Activated naive CD4-positive, alpha-beta T cell treated with anti-CD3 and anti-CD28 coated beads, Interleukin-2, amount 50 U/mL, for 72 hours (primary cell): ENCODE measurements around the gene MSH5. TPM values are rescaled to one million over a fixed set of nuclear protein-coding genes. Genes with fewer than 3 reads are reported as not detected.
A peak's percentile ranks its signal among the peaks of the same experiment; 100 is the strongest.
"Not testable (repeated sequence)": the region's sequence is repeated elsewhere in the genome, so short reads cannot be mapped to it uniquely, and the experiment has no call there.

Experiments used
- ATAC-seq, 2 donors: fragments of 150-1000 bp; cut with Tn5 transposase; 2 replicates each; pipeline ENCODE4 v1.10.0; 2021; ENCODE audit warnings: mild to moderate bottlenecking in 2 of 2, moderate library complexity in 2 of 2
- DNase-seq, 2 donors: peaks; one replicate each; pipeline ENCODE4 v3.0.0; 2021 to 2022; ENCODE audit warnings: low spot score in 2 of 2
- H3K27ac Mint-ChIP-seq, 2 donors: one replicate each; pipeline ENCODE4 v1.8.0; 2022; ENCODE audit warnings: mild to moderate bottlenecking in 2 of 2, mixed read lengths in 2 of 2
- H3K36me3 Mint-ChIP-seq, 2 donors: one replicate each; pipeline ENCODE4 v1.8.0; 2022; ENCODE audit warnings: mixed read lengths in 2 of 2
- H3K9me3 Mint-ChIP-seq, 2 donors: one replicate each; pipeline ENCODE4 v1.8.0; 2022; ENCODE audit warnings: mixed read lengths in 2 of 2
- total RNA-seq, 2 donors: library from RNA; stranded (reverse); gene quantifications; one replicate each; pipeline ENCODE4 v1.2.3, GENCODE V29; 2022

Gene MSH5
- total RNA-seq, 2 donors from 2014 or later, result 116 to 158 TPM

DNA sequence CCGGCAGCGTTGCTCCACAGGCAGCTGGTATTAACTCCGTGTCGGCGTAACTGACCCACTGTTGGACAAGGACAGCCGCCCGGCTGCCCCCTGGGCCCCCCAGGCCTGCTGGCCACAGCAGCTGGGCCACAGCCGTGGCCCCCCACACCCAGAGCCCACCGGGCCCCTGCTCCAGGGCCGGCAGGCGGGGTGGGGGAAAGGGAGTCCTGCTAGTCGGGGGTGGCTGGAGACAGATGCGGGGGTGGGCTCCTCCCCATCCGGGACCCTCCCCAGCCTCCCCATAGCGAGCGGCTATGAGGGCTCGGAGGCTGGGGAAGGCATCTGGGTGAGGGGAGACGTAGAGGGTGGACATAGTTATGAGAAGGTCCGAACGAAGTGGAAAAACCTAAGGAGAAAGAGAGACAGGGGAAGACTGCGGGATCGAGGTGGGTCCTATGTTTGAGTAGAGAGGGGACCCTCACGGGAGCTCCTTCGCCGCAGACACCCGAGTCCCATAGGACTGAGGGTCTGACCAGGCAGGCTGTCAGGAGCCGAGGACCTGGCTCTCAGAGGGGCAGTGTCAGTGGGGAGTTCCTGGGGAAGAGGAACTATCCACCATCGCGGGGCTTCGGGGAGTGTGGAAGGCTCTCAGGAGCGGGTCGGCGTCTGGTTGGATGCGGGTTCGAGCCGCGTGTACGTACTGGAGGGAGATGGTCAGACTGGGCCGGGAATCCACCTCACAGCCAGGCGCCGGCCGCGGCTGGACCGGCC, 55.2 kb downstream of the MSH5 start:
- H3K9me3 Mint-ChIP-seq, result no peaks in the 10 kb centered on the region
- ATAC-seq (peak in 1 of 2 donors; percentile 1), DNase-seq (no peak)

DNA sequence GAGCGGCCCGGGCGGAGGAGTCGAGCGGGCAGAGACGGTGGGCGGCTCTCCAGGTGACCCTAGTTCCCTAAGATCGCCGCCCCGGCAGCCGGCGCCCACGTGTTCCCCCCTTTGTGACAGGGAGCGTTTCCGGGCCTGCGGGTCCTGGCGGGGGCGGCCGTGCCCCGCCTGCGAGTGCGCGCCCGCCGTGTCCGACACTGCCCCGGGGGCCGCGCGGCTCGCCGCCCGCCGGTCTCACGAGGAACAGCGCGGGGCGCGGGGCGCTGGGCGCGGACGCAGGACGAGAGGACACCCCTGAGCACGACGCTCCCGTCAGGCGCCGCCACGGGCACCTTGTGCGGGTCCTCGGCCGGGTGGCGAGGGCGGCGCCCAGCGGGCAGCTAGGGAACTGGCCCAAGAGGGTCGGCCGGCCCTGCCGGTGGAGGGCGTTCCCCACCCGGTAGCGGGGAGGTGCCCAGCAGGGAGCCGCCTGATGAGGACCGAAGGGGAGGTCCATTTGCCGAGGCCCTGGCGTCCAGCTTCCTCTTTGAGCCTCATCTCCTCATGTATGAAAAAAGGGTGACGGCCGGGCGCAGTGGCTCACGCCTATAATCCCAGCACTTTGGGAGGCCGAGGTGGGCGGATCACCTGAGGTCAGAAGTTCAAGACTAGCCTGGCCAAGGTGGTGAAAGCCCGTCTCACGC, 56.0 kb downstream of the MSH5 start, which contains the start of gene VARS1:
Gene VARS1, minus strand, starts transcription at position 137 of the 683 bp plus-strand sequence. CDS start 535 bp downstream, outside the sequence.
- H3K36me3 Mint-ChIP-seq, result peaks cover under 1 to 8% of the 10 kb centered on the region in 2 donors
- ATAC-seq, result peak; percentile 91 to 92
- no peaks in the 10 kb centered on the region for H3K9me3 Mint-ChIP-seq
- peak; percentile 87 to 92 for DNase-seq
- H3K27ac Mint-ChIP-seq, result peak within 1 kb of the TSS; percentile 91 to 100

More for the DNA sequence above, 55.2 kb downstream of the MSH5 start:
- peak overlapping the region; percentile 91 to 100 for H3K27ac Mint-ChIP-seq
- peaks cover 5 to 12% of the 10 kb centered on the region in 2 donors for H3K36me3 Mint-ChIP-seq

DNA sequence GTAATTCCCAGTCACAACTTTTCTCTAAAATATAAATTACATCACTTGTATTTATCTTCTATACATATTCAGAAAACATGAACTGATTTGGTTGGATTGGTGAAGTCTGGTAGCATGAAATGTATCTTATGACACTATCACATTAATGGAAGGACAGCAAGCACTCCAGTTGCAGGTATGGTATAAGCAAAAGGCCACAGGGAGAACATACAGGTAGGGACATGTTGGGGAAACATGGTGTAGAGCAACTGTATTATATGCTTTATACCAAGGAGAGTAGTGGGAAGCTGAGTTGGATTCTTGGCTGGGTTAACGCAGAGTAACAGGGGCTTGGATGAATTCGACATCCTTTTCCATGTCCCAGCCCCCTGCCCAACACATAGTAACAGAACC, 57.2 kb downstream of the MSH5 start:
- no peak for DNase-seq
- Mint-ChIP-seq H3K27ac (peak overlapping the region; percentile 13), H3K36me3 (peaks cover 0 to 12% of the 10 kb centered on the region in 2 donors), H3K9me3 (no peaks in the 10 kb centered on the region)
- ATAC-seq, result no peak

DNA sequence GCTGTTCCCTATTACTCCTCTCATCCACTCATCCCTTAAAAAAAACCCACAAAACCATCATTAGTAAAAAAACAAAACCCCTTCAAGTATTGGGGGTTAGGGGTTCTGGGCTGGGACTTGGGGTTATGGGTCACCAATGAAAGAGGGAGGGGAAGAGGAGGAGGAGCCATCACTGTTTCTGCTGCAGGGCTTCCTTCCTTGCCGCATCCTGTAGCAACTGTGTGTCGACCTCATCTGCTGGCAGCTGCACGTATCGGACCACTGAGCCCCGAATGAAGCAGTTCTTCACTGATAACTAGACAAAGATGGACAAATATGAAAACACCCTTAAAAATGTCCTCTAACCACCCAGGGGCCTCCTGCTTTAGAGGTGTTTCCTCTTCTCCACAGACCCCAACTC, 57.8 kb downstream of the MSH5 start:
- no peak for ATAC-seq

DNA sequence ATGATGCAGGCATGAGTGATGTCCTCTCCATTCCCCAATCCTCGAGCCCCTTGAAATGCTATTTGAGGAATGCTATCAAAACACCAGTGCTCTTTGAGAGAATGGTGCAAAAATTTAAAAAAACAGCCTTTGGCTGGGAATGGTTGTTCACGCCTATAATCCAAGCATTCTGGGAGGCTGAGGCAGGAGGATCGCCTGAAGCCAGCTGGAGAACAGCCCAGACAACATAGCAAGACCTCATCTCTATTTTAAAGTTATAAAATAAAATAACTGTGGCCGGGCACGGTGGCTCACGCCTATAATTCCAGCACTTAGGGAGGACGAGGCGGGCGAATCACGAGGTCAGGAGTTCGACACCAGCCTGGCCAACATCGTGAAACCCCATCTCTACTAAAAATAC, 60.0 kb downstream of the MSH5 start:
- H3K9me3 Mint-ChIP-seq, result no peaks in the 10 kb centered on the region
- peaks cover 0 to 19% of the 10 kb centered on the region in 2 donors for H3K36me3 Mint-ChIP-seq
- no peak for ATAC-seq

More for the DNA sequence above, 57.8 kb downstream of the MSH5 start:
- no peaks in the 10 kb centered on the region for H3K9me3 Mint-ChIP-seq
- no peak for DNase-seq
- peak overlapping the region; percentile 13 to 79 for H3K27ac Mint-ChIP-seq
- H3K36me3 Mint-ChIP-seq, result peaks cover 0 to 12% of the 10 kb centered on the region in 2 donors

DNA sequence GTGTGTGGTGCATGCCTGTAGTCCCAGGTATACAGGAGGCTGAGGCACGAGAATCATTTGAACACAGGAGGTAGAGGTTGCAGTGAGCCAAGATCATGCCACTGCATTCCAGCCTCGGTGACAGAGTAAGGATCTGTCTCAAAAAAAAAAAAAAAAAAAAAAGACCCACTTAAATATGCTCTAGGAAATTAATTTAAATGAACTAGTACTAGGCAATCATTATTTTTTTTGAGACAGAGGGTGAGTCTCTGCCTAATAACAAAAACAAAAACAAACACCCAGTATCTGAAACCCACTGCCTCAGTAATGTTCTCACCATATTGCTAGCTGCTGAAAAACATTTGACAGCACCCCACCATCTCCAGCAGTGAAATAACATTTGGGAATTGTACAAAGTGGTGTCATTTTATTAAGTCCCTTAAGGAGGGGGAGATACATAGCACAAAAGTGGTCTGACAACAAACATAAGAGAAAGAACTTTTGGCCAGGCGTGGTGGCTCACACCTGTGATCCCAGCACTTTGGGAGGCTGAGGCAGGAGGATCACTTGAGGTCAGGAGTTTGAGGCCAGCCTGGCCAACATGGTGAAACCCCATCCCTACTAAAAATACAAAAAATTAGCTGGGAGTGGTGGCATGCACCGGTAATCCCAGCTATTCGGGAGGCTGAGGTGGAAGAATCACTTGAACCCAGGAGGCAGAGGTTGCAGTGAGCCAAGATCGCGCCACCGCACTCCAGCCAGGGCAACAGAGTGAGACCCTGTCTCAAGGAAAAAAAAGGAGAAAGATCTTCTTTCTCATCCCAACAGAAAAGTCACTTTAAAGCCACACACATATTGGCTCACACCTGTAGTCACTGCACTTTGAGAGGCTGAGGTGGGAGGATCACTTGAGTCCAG, 61.5 kb downstream of the MSH5 start:
- H3K9me3 Mint-ChIP-seq, DNase-seq, H3K27ac Mint-ChIP-seq, ATAC-seq: not testable (repeated sequence)
- H3K36me3 Mint-ChIP-seq, result peaks cover 6 to 19% of the 10 kb centered on the region in 2 donors

More for the DNA sequence above, 60.0 kb downstream of the MSH5 start:
- H3K27ac Mint-ChIP-seq, result no peak overlapping the region
- no peak for DNase-seq

DNA sequence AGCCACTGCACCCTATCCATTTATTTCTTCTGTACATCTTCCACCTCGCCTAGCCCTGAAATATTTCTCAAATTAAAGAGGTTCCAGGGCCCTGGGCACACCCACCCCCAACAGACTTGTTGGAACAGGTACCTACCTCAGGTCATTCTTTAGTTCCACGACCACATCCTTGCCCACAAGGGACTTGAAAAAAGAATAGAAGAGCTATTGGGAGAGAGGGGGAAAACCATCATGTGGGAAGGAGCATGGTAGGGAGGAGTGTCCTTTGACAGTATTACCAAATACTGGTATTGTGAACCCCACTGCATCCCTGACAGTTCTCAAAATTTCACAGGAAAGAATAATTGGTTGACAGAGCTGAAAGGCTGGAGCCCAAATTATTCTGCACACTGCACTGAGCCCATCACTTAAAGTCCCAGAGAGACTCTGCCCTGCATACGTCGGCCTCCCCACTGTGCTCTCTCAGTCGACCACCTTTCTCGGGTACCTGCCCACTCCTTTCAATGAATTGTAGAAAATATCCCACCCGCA, 66.2 kb downstream of the MSH5 start:
- H3K27ac Mint-ChIP-seq, result peak overlapping the region; percentile 95 to 96
- DNase-seq (no peak), ATAC-seq (peak; percentile 12 to 13)
- H3K9me3 Mint-ChIP-seq, result no peaks in the 10 kb centered on the region
- peaks cover 11 to 22% of the 10 kb centered on the region in 2 donors for H3K36me3 Mint-ChIP-seq

DNA sequence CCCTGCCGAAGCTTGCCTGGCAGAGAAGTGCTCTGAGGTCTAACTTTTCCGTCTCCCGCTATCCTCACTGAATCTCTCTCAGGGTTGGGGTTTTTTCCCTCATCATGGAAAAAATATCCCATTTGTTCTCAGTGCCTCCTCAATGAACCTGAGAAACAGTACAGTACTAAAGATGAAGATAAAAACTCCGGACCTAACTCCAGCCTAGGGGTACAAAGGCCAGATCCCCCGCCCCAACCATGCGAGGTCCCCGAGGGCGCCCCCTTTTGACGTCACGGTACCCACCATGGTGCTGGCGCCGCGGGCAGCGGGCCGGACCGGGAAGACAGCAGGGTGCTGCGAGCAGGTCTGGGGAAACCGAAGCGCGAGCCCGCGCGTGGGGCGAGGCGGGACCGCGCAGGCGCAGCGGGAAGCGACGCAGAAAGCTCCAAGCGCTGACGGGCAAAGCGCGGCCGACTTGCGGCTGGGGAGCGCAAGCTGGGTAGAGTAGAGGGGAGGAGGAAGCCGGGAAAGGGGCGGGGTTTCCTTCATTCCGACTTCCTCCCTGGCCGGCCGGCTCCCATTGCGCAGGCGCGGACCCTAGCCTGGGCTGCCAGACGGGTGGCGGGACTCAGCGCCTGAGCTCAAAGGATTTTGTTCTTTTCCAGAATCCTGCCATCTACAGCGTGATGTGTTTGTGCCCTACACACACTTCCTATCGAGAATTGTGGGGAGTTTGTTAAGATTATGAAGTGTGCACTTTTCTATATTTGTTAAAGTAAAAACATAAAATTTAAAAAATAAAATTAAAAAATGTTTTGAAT, 66.9 kb downstream of the MSH5 start, which contains the start of gene LSM2:
Gene LSM2, minus strand, starts transcription at position 497 of the 803 bp plus-strand sequence. Its CDS starts 209 bp downstream, at position 288.
- ATAC-seq (peak; percentile 99), DNase-seq (peak; percentile 98 to 99)
- no peaks in the 10 kb centered on the region for H3K9me3 Mint-ChIP-seq

DNA sequence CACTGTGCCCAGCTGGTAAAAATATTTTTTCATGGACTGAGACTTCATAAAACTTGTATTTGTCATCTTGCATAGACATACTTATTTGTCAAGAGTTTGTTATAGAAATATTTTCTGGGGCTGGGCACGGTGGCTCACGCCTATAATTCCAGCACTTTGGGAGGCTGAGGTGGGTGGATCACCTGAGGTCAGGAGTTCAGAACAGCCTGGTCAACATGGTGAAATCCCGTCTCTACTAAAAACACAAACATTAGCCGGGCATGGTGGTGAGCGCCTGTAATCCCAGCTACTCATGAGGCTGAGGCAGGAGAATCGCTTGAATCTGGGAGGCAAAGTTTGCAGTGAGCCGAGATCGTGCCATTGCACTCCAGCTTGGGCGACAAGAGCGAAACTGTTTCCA, 68.8 kb downstream of the MSH5 start:
- ATAC-seq, result not testable (repeated sequence)
- peaks cover 11% of the 10 kb centered on the region in 2 donors for H3K36me3 Mint-ChIP-seq

More for the DNA sequence above, 66.9 kb downstream of the MSH5 start, which contains the start of gene LSM2:
- H3K36me3 Mint-ChIP-seq, result peaks cover 11 to 17% of the 10 kb centered on the region in 2 donors
- H3K27ac Mint-ChIP-seq, result peak within 1 kb of the TSS; percentile 95 to 96

DNA sequence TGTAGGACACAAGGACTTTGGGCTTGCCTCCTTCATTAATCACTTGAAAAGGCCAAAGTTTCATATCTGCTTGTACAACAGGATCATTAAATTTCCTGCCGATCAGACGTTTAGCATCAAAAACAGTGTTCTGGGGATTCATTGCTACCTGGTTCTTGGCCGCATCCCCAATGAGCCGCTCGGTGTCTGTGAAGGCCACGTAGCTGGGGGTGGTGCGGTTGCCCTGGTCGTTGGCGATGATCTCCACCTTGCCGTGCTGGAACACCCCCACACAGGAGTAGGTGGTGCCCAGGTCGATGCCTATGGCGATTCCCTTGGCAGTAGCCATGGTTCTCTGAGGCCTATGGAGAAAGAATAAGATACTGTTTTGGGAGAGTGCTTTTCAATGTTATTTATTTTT, 71.8 kb downstream of the MSH5 start:
- no peak for DNase-seq
- no peaks in the 10 kb centered on the region for H3K9me3 Mint-ChIP-seq
- no peak for ATAC-seq
- peaks cover under 1 to 13% of the 10 kb centered on the region in 2 donors for H3K36me3 Mint-ChIP-seq
- peak overlapping the region in 1 of 2 donors; percentile 98 for H3K27ac Mint-ChIP-seq

More for the DNA sequence above, 68.8 kb downstream of the MSH5 start:
- not testable (repeated sequence) for H3K27ac Mint-ChIP-seq, H3K9me3 Mint-ChIP-seq, DNase-seq

Other genes starting within 250 kb of the MSH5 start
- gene MICB, start 241.9 kb upstream of the MSH5 start, total RNA-seq, result 10 to 100 TPM; 20.3 to 35.2 TPM
- not detected for gene MCCD1, start 211.0 kb upstream of the MSH5 start, total RNA-seq
- gene DDX39B, start 198.0 kb upstream of the MSH5 start, total RNA-seq, result 100 to 1,000 TPM; 569 to 658 TPM
- gene ATP6V1G2, start 193.4 kb upstream of the MSH5 start, total RNA-seq, result 1 to 10 TPM; 4.1 to 7.4 TPM
- gene NFKBIL1, start 192.4 kb upstream of the MSH5 start, total RNA-seq, result 10 to 100 TPM; 19.4 to 39.7 TPM
- 1,000 to 10,000 TPM in 1 of 2 donors, 100 to 1,000 TPM in 1; 266 to 1,366 TPM for gene LTA, start 167.7 kb upstream of the MSH5 start, total RNA-seq
- gene TNF, start 164.4 kb upstream of the MSH5 start, total RNA-seq, result 100 to 1,000 TPM in 1 of 2 donors, 10 to 100 TPM in 1; 52.0 to 250 TPM
- gene LTB, start 157.6 kb upstream of the MSH5 start, total RNA-seq, result 100 to 1,000 TPM in 1 of 2 donors, 10 to 100 TPM in 1; 89.3 to 294 TPM
- gene LST1, start 153.7 kb upstream of the MSH5 start, total RNA-seq, result 10 to 100 TPM; 18.2 to 21.6 TPM
- 10 to 100 TPM; 12.7 to 17.2 TPM for gene NCR3, start 147.0 kb upstream of the MSH5 start, total RNA-seq
- 100 to 1,000 TPM in 1 of 2 donors, 10 to 100 TPM in 1; 43.9 to 117 TPM for gene AIF1, start 124.8 kb upstream of the MSH5 start, total RNA-seq
- gene PRRC2A, start 119.3 kb upstream of the MSH5 start, total RNA-seq, result 100 to 1,000 TPM; 253 to 336 TPM
- gene BAG6, start 87.3 kb upstream of the MSH5 start, total RNA-seq, result 100 to 1,000 TPM; 286 to 303 TPM
- gene APOM, start 84.1 kb upstream of the MSH5 start, total RNA-seq, result 1 to 10 TPM; 2.6 to 2.7 TPM
- 10 to 100 TPM; 15.0 to 16.4 TPM for gene C6orf47, start 79.2 kb upstream of the MSH5 start, total RNA-seq
- gene GPANK1, start 75.0 kb upstream of the MSH5 start, total RNA-seq, result 10 to 100 TPM; 36.2 to 39.0 TPM
- 100 to 1,000 TPM; 242 to 251 TPM for gene CSNK2B, start 73.9 kb upstream of the MSH5 start, total RNA-seq
- gene LY6G5B, start 70.0 kb upstream of the MSH5 start, total RNA-seq, result 10 to 100 TPM; 23.4 to 26.5 TPM
- gene LY6G5C, start 58.9 kb upstream of the MSH5 start, total RNA-seq, result 1 to 10 TPM; 1.8 to 4.1 TPM
- 10 to 100 TPM; 33.1 to 46.8 TPM for gene ABHD16A, start 36.7 kb upstream of the MSH5 start, total RNA-seq
- not detected for gene LY6G6F, start 33.1 kb upstream of the MSH5 start, total RNA-seq
- gene LY6G6D, start 24.7 kb upstream of the MSH5 start, total RNA-seq, result not detected
- not detected for gene LY6G6C, start 18.3 kb upstream of the MSH5 start, total RNA-seq
- gene MPIG6B, start 16.6 kb upstream of the MSH5 start, total RNA-seq, result not detected
- 10 to 100 TPM in 1 of 2 donors, 1 to 10 TPM in 1; 6.7 to 42.6 TPM for gene DDAH2, start 10.7 kb upstream of the MSH5 start, total RNA-seq
- 100 to 1,000 TPM; 440 to 455 TPM for gene CLIC1, start 3.5 kb upstream of the MSH5 start, total RNA-seq
- 10 to 100 TPM; 13.3 to 21.3 TPM for gene SAPCD1, start 22.7 kb downstream of the MSH5 start, total RNA-seq
- 1 to 10 TPM in 1 of 2 donors, under 1 TPM in 1; 0.68 to 2.6 TPM for gene VWA7, start 37.3 kb downstream of the MSH5 start, total RNA-seq
- gene VARS1, start 55.7 kb downstream of the MSH5 start, total RNA-seq, result 100 to 1,000 TPM in 1 of 2 donors, 10 to 100 TPM in 1; 57.7 to 127 TPM
- gene LSM2, start 67.0 kb downstream of the MSH5 start, total RNA-seq, result 100 to 1,000 TPM; 150 to 173 TPM
- gene HSPA1L, start 75.3 kb downstream of the MSH5 start, total RNA-seq, result 1 to 10 TPM; 2.3 to 2.8 TPM
- gene HSPA1A, start 75.5 kb downstream of the MSH5 start, total RNA-seq, result 10 to 100 TPM; 55.1 to 79.8 TPM
- 100 to 1,000 TPM in 1 of 2 donors, 10 to 100 TPM in 1; 53.8 to 171 TPM for gene HSPA1B, start 87.7 kb downstream of the MSH5 start, total RNA-seq
- gene NEU1, start 122.8 kb downstream of the MSH5 start, total RNA-seq, result 10 to 100 TPM; 18.6 to 48.8 TPM
- gene SLC44A4, start 139.0 kb downstream of the MSH5 start, total RNA-seq, result under 1 TPM in 1 of 2 donors, not detected in 1; 0.29 TPM
- 10 to 100 TPM; 40.1 to 58.5 TPM for gene EHMT2, start 157.7 kb downstream of the MSH5 start, total RNA-seq
- 1 to 10 TPM; 1.3 to 2.4 TPM for gene ZBTB12, start 162.1 kb downstream of the MSH5 start, total RNA-seq
- gene C2, start 187.7 kb downstream of the MSH5 start, total RNA-seq, result 1 to 10 TPM in 1 of 2 donors, under 1 TPM in 1; 0.53 to 5.2 TPM
- 1 to 10 TPM; 1.9 to 3.6 TPM for gene CFB, start 206.1 kb downstream of the MSH5 start, total RNA-seq
- gene NELFE, start 219.0 kb downstream of the MSH5 start, total RNA-seq, result 10 to 100 TPM; 69.7 to 70.9 TPM
- 100 to 1,000 TPM in 1 of 2 donors, 10 to 100 TPM in 1; 91.8 to 115 TPM for gene SKIC2, start 219.2 kb downstream of the MSH5 start, total RNA-seq
- gene DXO, start 232.1 kb downstream of the MSH5 start, total RNA-seq, result 10 to 100 TPM; 16.2 to 18.5 TPM
- 1 to 10 TPM; 4.1 to 8.1 TPM for gene C4A, start 242.1 kb downstream of the MSH5 start, total RNA-seq